Measurements from ENCODE around the gene AFF2.

GRCh38 chrX:148929686-148930085, 429.3 kb downstream of the AFF2 start:
- TF ChIP-seq CTCF (IDR thresholded peaks at IDR 0.05) (no peak), POLR2A (IDR thresholded peaks at IDR 0.05) (no peak)

Measured in uterus (tissue), 2 donors.